Measurements from ENCODE around the gene XRN1.

- TF ChIP-seq CTCF (IDR thresholded peaks at IDR 0.05) (no peak), POLR2A (IDR thresholded peaks at IDR 0.05) (no peak)
Measured at GRCh38 chr3:142470826-142471225, 23.0 kb upstream of the XRN1 start.

Data from prostate gland (tissue), 2 donors.